ENCODE measurements around the gene NFKBIE. TPM values are rescaled to one million over a fixed set of nuclear protein-coding genes. Genes with fewer than 3 reads are reported as not detected.

Gene NFKBIE
- total RNA-seq, 2 experiments from 2014 or later = 22.7 to 24.8 TPM

GRCh38 chr6:44271406-44271723 is 6.0 kb upstream of the NFKBIE start:
- Mint-ChIP-seq H3K36me3 (no peaks in the 10 kb centered on the region), H3K27me3 (peaks cover 59% of the 10 kb centered on the region), H3K9me3 (no peaks in the 10 kb centered on the region), H3K27ac (no peak overlapping the region), H3K4me3 (peak overlapping the region; percentile 68), H3K4me1 (peaks cover 22% of the 10 kb centered on the region)
- no peak for DNase-seq

DNA sequence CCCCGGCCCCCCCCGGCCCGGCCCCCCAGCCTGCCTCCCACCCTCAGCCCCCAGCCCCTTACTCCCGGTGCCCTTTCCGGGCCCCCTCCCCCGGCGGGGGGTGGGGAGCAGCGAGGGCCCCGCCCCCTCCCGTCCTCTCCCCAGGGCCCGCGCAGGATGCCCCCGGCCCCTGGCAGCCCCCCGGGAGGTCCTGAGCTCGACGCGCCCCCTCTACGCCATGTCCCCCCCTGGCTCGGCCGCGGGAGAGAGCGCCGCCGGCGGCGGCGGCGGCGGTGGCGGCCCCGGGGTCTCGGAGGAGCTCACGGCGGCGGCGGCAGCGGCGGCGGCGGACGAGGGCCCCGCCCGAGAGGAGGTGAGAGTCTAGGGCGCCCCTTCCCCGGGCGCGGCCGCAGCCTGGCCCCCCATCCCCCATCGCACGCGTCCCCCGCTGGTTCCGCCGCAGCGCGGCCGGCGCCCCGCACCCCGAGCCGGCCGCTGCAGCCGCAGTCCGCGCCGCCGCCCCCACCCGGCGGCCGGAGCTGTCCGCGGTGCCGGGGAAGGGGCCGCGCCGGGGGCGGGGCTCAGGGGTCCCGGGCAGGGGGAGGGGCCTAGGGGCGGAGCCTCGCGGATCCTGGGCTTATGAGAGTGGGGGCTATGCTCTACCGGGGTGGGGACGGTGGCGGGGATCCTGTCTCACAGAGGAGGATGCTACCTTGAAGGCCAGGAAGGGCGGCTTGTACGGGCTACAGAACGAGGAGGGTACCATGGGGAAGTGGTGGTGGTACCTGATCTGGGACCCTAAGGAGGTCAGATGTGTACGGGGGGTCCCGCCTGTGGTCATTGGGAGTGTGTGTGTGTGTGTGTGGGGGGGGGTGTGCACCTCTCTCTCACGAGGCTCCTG is 5.4 kb upstream of the NFKBIE start:
- H3K4me3 Mint-ChIP-seq = peak overlapping the region; percentile 68
- DNase-seq = no peak
- H3K4me1 Mint-ChIP-seq = peaks cover 28% of the 10 kb centered on the region

DNA sequence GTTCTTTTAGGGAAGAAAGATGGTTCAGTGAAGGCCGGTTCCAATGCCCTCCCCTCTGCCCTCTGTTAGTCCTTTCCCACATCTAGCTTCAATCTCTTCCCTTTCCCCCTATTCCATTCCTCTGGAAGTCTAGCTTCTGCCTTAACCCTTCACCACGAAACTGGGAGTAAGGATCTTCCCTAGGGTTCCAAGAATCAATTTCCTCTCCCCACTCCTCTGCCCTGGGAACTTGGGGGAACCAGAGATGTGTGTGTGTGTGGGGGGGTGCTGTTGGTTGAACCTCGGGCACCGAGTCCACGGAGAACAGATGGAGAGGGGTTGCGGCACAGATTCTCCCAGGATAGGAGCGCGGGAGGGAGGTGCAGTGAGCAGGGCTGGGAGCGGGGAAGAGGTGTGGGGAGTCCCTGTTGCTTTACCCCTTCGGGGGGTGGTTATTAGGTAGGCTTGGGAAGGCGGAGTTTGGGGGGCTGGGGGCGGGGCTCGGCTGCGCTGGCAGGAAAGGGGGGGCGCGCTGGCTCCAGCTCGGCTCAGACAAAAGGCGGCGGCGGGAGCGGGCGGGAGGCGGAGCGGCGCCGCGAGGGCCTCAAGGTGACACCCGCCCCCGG is 4.7 kb upstream of the NFKBIE start, which contains the start of gene TMEM151B:
Gene TMEM151B, plus strand, starts transcription at position 530 of the 605 bp plus-strand sequence. CDS start 293 bp downstream, outside the sequence.
- peaks cover 29% of the 10 kb centered on the region for H3K4me1 Mint-ChIP-seq
- no peaks in the 10 kb centered on the region for H3K36me3 Mint-ChIP-seq
- peaks cover 58% of the 10 kb centered on the region for H3K27me3 Mint-ChIP-seq
- H3K4me3 Mint-ChIP-seq = peak within 1 kb of the TSS; percentile 68
- DNase-seq = peak; percentile 24
- no peak within 1 kb of the TSS for H3K27ac Mint-ChIP-seq
- H3K9me3 Mint-ChIP-seq = no peaks in the 10 kb centered on the region

More for the DNA sequence above, 5.4 kb upstream of the NFKBIE start:
- Mint-ChIP-seq H3K27ac (no peak overlapping the region), H3K9me3 (no peaks in the 10 kb centered on the region), H3K27me3 (peaks cover 59% of the 10 kb centered on the region), H3K36me3 (no peaks in the 10 kb centered on the region)

- Mint-ChIP-seq H3K27me3 (peaks cover 51% of the 10 kb centered on the region), H3K4me3 (no peak overlapping the region), H3K4me1 (peaks cover 29% of the 10 kb centered on the region), H3K27ac (no peak overlapping the region), H3K9me3 (no peaks in the 10 kb centered on the region), H3K36me3 (peaks cover 3% of the 10 kb centered on the region)
- DNase-seq = no peak
Observed at GRCh38 chr6:44269178-44269920, 4.0 kb upstream of the NFKBIE start.

DNA sequence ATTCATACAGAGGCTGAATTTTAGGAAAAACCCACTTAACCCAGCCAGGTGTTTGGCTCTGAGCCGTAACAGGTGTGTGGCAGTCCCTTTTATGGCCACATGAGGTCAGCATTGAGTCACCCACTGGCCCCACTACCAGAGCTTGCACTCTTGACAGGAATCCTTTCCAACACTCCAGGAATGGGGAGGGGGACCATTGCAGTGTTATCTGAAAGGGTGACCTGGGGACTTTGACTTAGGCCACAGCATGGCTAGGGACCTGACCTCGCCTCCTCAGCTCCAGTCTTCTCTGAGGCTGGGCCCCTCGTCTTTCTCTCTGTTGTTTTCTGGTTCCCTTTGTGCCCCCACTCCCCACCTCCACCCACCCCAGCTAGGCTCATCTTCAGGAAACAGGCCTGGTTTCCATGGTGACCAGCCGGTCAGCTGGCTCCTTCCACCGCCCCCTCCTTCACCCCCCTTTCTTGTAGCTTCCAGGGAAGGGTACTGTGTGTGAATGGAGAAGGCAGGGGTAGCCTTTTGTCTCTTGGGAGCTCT is 2.8 kb upstream of the NFKBIE start:
- peak; percentile 49 for DNase-seq
- Mint-ChIP-seq H3K4me3 (no peak overlapping the region), H3K27ac (no peak overlapping the region)

DNA sequence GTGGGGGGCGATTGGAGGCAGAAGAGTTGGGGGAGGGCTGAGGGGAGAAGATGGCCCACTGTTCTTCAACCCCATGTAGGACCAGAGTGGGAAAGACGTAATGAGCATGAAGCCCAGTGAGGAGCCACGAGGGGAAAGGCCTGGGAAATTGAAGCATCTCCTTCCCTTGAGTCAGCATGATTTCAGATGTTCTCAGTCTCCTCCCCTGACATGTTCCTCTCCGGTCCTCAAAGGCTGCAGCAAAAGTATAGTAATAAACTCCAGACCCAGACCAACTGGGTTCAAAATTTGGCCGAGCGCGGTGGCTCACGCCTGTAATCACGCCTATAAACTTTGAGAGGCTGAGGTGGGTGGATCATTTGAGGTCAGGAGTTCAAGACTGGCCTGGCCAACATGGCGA is 1.9 kb upstream of the NFKBIE start:
- Mint-ChIP-seq H3K27ac (no peak overlapping the region), H3K9me3 (no peaks in the 10 kb centered on the region), H3K4me1 (peaks cover 45% of the 10 kb centered on the region), H3K27me3 (peaks cover 37% of the 10 kb centered on the region), H3K4me3 (no peak overlapping the region), H3K36me3 (peaks cover 19% of the 10 kb centered on the region)
- no peak for DNase-seq

More for the DNA sequence above, 2.8 kb upstream of the NFKBIE start:
- peaks cover 46% of the 10 kb centered on the region for H3K27me3 Mint-ChIP-seq
- H3K4me1 Mint-ChIP-seq = peaks cover 35% of the 10 kb centered on the region
- H3K9me3 Mint-ChIP-seq = no peaks in the 10 kb centered on the region
- H3K36me3 Mint-ChIP-seq = peaks cover 14% of the 10 kb centered on the region

DNA sequence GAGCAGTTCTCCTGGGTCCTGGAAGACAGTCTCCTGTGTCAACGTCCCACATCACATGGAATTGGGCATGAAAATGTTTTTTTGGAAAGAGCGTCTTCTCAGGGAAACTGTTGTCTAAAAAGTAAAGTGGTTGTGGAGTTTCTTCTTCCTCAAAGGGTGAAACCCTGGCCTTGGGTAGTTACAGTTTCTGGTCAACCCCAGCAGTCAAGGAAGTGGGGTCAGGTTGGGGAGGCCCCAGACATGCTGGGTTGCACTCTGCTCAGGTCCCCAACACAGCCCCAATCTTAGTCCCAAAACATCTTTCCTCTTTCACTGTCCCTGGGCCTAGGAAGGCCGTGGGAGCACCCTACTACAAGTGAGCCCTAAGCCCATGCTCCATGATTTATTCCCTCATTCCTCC is 996 bp upstream of the NFKBIE start:
- peaks cover 19% of the 10 kb centered on the region for H3K36me3 Mint-ChIP-seq
- H3K4me1 Mint-ChIP-seq = peaks cover 49% of the 10 kb centered on the region
- DNase-seq = peak; percentile 21
- peaks cover 28% of the 10 kb centered on the region for H3K27me3 Mint-ChIP-seq
- H3K27ac Mint-ChIP-seq = peak overlapping the region; percentile 83
- H3K4me3 Mint-ChIP-seq = peak overlapping the region; percentile 51
- H3K9me3 Mint-ChIP-seq = no peaks in the 10 kb centered on the region

DNA sequence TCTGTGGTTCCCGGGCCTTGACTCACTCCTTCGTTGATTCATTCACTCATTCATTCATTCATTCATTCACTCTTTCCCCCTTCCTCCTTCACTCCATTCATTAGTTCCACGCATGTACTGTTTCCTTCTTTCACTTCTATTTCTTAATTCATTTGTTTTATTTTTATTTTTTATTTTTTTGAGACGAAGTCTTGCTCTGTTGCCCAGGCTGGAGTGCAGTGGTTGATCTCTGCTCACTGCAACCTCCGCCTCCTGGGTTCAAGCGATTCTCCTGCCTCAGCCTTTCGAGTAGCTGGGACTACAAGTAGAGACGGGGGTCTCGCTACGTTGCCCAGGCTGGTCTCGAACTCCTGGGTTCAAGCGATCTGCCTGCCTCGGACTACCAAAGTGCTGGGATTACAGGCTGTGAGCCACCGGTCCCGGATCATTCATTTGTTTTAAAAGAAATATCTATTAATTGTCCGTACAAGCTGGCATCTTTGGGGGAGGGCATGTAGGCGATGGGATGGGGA is 427 bp upstream of the NFKBIE start:
- Mint-ChIP-seq H3K27ac (peak overlapping the region; percentile 83), H3K36me3 (peaks cover 23% of the 10 kb centered on the region), H3K27me3 (peaks cover 23% of the 10 kb centered on the region), H3K4me3 (peak overlapping the region; percentile 97), H3K9me3 (no peaks in the 10 kb centered on the region), H3K4me1 (peaks cover 51% of the 10 kb centered on the region)
- DNase-seq = no peak

DNA sequence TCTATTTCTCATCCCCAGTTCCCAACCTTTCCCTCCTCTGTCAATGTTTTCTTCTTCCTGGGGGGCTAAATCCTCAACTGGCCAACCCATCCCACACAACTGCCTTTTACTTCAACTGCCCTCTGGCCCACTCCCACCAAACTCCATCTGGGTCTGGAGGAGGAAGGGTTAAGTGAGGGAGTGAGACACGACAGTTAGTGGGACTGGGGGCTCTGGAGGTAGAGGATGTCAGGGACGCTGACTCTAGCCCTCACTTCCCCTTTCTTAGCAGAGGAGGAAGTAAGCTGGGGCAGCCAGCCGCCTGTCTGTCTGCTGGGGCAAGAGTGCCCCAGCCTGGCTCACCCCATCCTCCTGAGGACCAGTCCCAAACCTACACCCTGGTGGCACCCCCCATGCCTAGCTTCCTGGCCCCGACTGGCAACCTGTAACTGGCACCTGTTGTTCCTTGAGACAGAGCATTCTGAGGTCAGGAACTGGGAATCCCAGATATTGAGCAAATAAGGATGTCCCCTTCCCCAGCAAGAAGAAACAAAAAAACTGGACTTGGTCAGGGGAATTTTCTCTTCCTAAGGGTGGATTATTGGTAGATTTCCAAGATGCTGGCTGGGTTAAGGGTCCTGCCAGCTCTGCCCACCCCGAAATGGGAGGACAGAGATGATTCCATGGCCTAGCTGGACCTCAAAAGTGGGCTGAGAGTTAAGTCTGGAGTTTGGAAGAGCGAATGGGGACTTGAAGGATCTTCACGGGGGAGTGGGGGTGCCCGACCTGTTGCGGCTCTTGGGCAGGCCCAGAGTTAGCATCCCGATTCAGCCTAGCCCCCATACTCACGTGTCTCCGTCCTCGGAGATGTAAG is 971 bp downstream of the NFKBIE start:
- DNase-seq = peak; percentile 42
- Mint-ChIP-seq H3K27ac (peak overlapping the region; percentile 95), H3K27me3 (peaks cover 14% of the 10 kb centered on the region), H3K4me1 (peaks cover 50% of the 10 kb centered on the region), H3K4me3 (peak overlapping the region; percentile 97), H3K9me3 (no peaks in the 10 kb centered on the region), H3K36me3 (peaks cover 26% of the 10 kb centered on the region)

DNA sequence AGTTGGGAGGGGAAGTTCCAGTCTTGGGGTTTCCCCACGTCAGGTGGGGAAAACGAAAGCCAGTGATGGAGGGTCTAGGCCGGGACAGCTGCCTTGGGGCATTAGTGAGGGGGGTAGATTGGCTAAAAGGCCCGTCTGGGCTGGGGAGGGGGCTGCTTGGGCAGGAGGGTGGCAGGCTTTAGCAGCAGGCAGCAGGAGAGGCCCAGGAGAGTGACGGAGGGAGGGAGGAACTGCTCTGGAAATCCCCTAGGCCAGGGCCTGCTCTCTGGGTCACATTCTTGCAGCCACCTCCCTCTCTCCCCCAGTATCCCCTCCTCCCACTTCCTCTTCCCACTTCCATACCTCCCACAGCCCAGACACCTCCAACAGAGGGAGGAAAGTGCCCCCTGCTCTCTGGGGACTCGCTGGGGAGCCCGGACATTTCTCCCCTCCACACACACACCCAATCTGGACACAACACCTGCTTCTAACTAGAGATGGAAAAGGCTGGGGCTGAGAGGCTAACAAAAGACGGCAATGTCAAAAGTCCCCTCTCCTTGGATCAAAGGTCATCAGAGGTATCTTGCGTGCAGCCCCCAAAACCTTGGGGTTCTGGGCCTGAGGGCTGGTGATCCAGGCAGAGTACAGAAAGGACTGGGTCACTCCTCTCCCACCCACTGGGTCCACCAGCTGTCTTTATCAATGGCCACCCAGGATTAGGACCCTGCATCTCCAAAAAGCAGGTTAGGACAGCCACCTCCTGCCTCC is 1.8 kb downstream of the NFKBIE start:
- H3K27me3 Mint-ChIP-seq = peaks cover 6% of the 10 kb centered on the region
- DNase-seq = peak; percentile 45
- H3K4me3 Mint-ChIP-seq = peak overlapping the region; percentile 97
- H3K36me3 Mint-ChIP-seq = peaks cover 32% of the 10 kb centered on the region
- peaks cover 50% of the 10 kb centered on the region for H3K4me1 Mint-ChIP-seq
- peak overlapping the region; percentile 95 for H3K27ac Mint-ChIP-seq
- no peaks in the 10 kb centered on the region for H3K9me3 Mint-ChIP-seq

DNA sequence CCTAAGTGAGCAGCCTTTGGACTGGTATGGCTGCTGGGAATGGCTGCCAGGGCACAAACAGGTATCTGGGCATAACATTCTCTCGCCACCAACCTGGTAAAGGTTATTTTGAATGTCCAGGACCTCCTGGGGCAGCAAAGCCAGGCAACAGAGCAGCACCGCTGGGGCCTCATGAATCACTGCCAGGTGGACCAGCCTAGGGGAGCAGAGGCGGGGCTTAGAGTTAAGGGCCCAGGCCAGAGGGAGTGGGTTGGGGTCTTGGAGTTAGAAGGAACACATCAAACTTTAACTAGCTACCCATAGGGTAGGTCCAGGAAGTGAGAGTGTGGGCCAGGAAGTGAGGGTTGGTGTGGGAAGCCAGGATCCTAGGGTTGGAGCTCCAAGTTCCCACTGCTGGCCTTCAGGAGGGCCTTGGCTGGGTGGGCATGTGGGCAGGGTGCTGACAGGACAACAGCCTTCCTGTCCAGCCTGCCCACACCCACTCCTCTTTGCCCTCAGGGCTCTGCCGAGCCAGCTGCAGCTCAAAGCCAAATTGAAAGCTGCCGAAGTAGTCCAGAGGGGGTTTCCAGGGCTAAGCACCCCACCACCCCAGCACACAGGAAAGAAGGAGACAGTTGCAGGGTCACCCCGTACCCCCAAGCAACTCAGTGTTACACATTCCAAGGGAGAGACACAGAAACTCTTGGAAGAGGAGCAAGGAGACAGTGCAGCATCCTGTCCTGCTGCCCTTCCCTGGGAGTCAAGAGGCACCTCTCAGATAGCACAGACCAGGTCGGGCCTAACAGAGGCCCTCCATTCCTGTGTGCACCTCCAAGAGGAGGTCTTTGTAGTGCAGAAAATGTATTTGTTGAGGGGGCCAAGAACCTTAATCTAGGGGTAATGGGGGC is 2.6 kb downstream of the NFKBIE start:
- no peak for DNase-seq
- Mint-ChIP-seq H3K4me3 (peak overlapping the region; percentile 97), H3K4me1 (peaks cover 57% of the 10 kb centered on the region), H3K36me3 (peaks cover 36% of the 10 kb centered on the region), H3K9me3 (no peaks in the 10 kb centered on the region), H3K27me3 (peaks cover 4% of the 10 kb centered on the region), H3K27ac (peak overlapping the region; percentile 95)

- H3K9me3 Mint-ChIP-seq = no peaks in the 10 kb centered on the region
- peaks cover 39% of the 10 kb centered on the region for H3K36me3 Mint-ChIP-seq
- no peak overlapping the region for H3K27ac Mint-ChIP-seq
- DNase-seq = no peak
- H3K4me1 Mint-ChIP-seq = peaks cover 53% of the 10 kb centered on the region
- no peak overlapping the region for H3K4me3 Mint-ChIP-seq
- no peaks in the 10 kb centered on the region for H3K27me3 Mint-ChIP-seq
Observed at GRCh38 chr6:44261581-44261980, 3.8 kb downstream of the NFKBIE start.
